ENCODE measurements around the gene GGNBP2.

GGNBP2 gene

DNA sequence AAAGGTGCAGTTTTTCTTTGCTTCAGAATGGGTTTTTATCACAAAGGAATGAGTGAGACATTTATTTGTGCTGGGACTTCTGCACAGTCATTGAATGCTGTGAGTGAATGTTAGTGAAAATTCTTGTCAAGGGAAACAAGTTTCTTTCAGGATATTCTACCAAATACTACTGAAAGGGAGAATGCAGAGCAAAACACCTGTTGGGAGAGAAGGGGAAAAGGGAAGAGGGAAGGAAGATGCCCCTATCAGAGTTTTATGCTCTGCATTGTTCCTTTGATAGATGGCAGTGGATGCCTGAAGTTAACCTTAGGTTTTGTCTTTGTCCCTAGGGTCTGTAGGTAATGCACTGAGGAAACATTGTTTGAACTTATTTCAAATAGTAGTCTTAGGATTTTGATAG lies 3.1 kb downstream of the GGNBP2 start:
- DNase-seq (ENCODE audit: extremely low read depth, low read depth): no peak
- H3K4me3 ChIP-seq (replicated peaks; ENCODE audit: low read depth, low read length): peak overlapping the region; percentile 69
- TF ChIP-seq, protein P1, sequence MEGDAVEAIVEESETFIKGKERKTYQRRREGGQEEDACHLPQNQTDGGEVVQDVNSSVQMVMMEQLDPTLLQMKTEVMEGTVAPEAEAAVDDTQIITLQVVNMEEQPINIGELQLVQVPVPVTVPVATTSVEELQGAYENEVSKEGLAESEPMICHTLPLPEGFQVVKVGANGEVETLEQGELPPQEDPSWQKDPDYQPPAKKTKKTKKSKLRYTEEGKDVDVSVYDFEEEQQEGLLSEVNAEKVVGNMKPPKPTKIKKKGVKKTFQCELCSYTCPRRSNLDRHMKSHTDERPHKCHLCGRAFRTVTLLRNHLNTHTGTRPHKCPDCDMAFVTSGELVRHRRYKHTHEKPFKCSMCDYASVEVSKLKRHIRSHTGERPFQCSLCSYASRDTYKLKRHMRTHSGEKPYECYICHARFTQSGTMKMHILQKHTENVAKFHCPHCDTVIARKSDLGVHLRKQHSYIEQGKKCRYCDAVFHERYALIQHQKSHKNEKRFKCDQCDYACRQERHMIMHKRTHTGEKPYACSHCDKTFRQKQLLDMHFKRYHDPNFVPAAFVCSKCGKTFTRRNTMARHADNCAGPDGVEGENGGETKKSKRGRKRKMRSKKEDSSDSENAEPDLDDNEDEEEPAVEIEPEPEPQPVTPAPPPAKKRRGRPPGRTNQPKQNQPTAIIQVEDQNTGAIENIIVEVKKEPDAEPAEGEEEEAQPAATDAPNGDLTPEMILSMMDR (IDR thresholded peaks at IDR 0.05; ENCODE audit: low read depth, low read length, missing control alignments): no peak

- DNase-seq (ENCODE audit: extremely low read depth, low read depth): no peak
- H3K4me3 ChIP-seq (replicated peaks; ENCODE audit: low read depth, low read length): no peak overlapping the region
- TF ChIP-seq, protein P1 (IDR thresholded peaks at IDR 0.05; ENCODE audit: low read depth, low read length, missing control alignments): no peak
Observed at GRCh38 chr17:36550491-36551417, 6.0 kb downstream of the GGNBP2 start.

DNA sequence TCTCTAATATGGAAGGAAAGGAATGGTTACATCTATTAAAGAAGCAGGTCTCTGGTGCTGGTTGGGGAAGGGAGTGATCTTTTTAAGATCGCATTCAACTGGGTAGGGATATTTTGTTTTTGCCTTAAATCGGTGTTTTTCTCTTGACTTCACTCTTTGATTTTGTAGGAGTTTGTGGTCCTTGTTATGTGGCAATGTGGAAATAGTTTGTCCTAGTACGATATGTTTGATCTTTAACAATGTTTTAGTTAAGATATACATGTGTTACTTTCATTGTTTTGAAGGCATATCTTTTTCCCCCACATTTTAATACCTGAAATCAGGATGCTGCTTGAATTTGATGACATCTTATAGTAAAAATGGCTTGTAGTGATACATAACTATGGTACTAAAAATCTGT lies 8.7 kb downstream of the GGNBP2 start:
- H3K4me3 ChIP-seq (replicated peaks; ENCODE audit: low read depth, low read length): no peak overlapping the region
- DNase-seq (ENCODE audit: extremely low read depth, low read depth): no peak
- TF ChIP-seq, protein P1 (IDR thresholded peaks at IDR 0.05; ENCODE audit: low read depth, low read length, missing control alignments): no peak

- TF ChIP-seq, protein P1 (IDR thresholded peaks at IDR 0.05; ENCODE audit: low read depth, low read length, missing control alignments): no peak
- no peak overlapping the region for H3K4me3 ChIP-seq (replicated peaks; ENCODE audit: low read depth, low read length)
- no peak for DNase-seq (ENCODE audit: extremely low read depth, low read depth)
Observed at GRCh38 chr17:36566081-36566480, 21.4 kb downstream of the GGNBP2 start.

DNA sequence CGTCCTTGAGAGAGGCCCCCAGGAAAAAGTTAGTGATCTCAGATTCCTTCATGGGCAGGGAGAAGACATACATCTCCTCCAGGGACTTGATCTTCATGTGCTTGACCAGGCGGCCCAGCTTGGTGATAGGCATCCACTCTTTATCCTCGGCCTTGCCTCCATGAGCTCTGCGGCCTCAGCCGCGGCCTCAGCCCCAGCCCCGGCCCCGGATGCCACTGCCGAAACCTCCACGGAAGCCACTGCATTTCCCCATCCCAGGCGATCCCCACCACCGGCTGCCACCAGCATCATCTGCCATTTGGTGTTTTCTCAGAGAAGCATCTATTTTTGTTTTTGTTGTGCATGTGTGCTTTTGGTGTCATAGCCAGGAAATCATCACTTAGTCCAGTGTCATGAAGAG lies 30.3 kb downstream of the GGNBP2 start:
- H3K4me3 ChIP-seq (replicated peaks; ENCODE audit: low read depth, low read length): no peak overlapping the region
- DNase-seq (ENCODE audit: extremely low read depth, low read depth): no peak
- TF ChIP-seq, protein P1 (IDR thresholded peaks at IDR 0.05; ENCODE audit: low read depth, low read length, missing control alignments): no peak

DNA sequence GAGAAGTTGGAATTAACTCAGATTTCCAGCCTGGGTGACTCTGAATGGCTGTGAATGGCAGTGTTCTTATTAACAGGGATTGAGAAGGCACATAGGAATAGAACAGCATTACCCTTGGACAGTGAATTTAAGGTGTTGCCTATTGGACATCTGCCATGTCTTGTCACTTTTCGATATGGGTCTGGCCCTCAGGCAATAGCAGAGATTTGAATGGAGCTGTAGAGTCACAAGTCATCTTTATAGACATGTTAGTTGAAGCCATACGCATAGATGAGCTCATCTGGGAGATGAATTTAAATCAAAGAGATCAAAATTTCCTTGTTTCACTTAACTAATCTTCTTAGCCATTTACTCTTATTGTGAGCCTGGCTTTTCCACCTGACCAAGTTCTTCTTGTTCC lies 32.1 kb downstream of the GGNBP2 start:
- DNase-seq (ENCODE audit: extremely low read depth, low read depth): no peak
- no peak overlapping the region for H3K4me3 ChIP-seq (replicated peaks; ENCODE audit: low read depth, low read length)
- TF ChIP-seq, protein P1 (IDR thresholded peaks at IDR 0.05; ENCODE audit: low read depth, low read length, missing control alignments): no peak
